ENCODE measurements around the gene CDC20.
"Not testable (repeated sequence)": the region's sequence is repeated elsewhere in the genome, so short reads cannot be mapped to it uniquely, and the experiment has no call there.

CDC20 gene

DNA sequence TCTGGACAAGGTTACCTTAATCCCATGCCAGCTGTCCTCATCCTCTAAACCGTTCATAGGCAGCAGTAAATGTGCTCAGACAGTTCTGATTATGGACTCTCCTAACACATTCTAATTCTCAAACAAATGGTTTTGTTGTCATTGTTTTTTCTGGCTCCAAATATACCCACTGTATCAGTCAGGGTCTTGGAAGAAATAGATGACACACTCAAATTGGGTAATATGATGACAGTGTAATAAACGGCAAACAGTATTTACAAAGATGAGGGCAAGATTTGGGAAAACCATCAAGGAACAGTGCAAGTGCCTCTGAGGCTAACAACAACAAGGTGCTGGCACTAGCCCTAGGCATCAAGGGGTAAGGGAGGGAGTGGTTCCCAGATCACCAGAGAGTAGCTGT lies 4.3 kb upstream of the CDC20 start:
- in situ Hi-C loops (cut with MboI; ENCODE audit: low sequenced_read_pairs): no loop called here

- in situ Hi-C loops (cut with MboI; ENCODE audit: low sequenced_read_pairs): no loop called here
Measured at GRCh38 chr1:43354936-43355335, 3.8 kb upstream of the CDC20 start.

- in situ Hi-C loops (cut with MboI; ENCODE audit: low sequenced_read_pairs): no loop called here
Measured at GRCh38 chr1:43357251-43357650, 1.5 kb upstream of the CDC20 start.

DNA sequence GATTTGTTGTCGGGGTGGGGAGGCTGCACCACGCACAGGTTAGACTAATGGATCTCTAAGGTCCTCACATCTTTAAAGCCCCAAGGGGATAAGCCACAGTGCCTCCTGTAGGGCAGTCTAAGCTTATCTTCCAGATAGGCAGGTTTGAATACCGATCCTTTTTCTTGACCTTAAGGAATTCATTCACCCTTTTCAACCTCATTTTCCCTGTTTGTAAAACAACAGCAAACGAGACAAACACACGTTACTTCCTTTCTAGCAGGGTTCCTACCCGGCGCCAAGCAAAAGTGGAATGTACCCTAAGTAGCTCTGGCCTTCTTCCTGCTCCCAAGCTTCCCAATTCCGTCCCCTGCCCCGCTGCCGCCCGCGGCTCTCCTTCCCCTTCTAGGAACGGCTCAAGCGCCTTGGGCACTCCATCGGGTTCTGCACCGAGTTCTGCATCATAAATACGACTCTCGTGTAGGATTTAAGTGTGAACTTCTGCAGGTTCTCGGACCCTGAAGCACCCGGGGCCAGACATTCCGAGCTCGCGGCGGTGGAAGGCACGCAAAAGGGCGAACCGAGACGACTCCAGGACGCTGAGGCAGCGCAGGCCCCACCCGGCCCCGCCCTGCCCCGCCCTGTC lies 548 bp upstream of the CDC20 start:
- in situ Hi-C loops (cut with MboI; ENCODE audit: low sequenced_read_pairs): no loop called here

GRCh38 chr1:43359696-43360095 lies 915 bp downstream of the CDC20 start:
- in situ Hi-C loops (cut with MboI; ENCODE audit: low sequenced_read_pairs): no loop called here

DNA sequence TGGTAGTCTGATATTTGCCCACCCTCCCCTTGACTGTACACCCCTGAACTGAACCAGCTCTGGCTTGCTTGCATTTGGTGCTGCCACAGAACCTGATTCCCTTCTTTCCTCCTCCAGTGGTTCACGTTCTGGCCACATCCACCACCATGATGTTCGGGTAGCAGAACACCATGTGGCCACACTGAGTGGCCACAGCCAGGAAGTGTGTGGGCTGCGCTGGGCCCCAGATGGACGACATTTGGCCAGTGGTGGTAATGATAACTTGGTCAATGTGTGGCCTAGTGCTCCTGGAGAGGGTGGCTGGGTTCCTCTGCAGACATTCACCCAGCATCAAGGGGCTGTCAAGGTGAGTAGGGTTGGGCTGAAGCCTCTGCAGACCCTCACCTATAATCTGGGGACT lies 1.8 kb downstream of the CDC20 start:
- in situ Hi-C loops (cut with MboI; ENCODE audit: low sequenced_read_pairs): no loop called here

DNA sequence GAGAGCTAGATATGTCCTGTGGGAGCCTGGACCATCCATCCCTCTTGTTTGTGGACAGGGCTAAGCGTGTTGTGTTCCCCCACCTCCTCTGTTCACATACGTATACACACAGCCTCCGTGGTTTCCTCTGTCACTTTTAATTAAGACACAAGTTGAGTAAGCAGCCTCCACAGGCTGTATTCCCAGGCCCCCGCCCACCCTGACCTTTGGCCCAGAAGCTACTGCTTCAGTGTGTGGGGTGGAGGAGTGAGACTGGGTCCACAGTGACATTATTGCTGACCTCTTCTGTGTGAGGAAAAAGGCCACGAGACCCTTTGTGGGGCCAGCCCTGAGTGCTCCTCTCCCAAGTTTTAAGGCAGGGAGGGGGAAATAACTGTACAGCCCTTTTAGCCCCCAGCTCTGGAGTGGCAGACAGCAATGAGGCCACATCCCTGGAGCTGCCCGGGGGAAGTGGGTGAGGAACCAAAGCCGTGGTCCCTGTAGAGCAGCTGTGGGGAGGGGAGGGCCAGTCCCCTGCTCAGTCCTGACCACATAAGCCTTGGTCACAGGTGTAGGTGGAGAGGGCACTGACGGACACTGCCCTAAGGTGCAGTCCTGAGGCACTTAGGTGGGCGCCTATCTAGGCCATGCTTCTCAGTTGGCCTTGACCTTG lies 4.6 kb downstream of the CDC20 start:
- in situ Hi-C loops (cut with MboI; ENCODE audit: low sequenced_read_pairs): no loop called here

DNA sequence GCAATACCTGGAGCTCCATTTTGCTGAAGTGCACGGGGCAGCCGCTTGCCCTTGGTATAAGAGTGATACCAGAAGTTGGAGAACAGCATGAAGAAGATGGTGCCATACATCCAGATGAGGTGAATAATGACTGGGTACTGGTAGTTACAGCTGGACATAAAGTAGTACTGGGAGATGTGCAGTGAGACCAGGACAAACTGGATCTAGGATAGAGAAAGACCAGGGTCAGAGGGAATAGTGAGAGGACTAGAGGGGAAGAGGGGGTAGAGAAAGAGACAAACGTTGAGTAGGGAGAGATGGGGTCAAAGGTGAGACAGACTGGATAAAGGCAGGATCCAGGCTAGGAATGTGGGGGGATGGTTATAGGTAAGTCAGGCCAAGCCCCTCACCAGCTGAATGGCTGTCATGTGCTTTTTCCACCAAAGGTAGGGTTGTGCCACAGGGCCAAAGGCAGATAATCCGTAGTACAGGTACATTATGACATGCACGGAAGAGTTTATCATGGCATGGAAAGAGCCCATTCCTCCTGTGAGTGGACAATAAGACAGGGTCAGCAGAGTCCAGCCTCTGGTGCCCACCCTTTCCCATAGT lies 5.2 kb downstream of the CDC20 start:
- in situ Hi-C loops (cut with MboI; ENCODE audit: low sequenced_read_pairs): no loop called here

- in situ Hi-C loops (cut with MboI; ENCODE audit: low sequenced_read_pairs): no loop called here
Measured at GRCh38 chr1:43365678-43366077, 6.9 kb downstream of the CDC20 start.

- in situ Hi-C loops (cut with MboI; ENCODE audit: low sequenced_read_pairs): no loop called here
Measured at GRCh38 chr1:43366179-43366578, 7.4 kb downstream of the CDC20 start.

- in situ Hi-C loops (cut with MboI; ENCODE audit: low sequenced_read_pairs): no loop called here
Measured at GRCh38 chr1:43366601-43367025, 7.8 kb downstream of the CDC20 start.

DNA sequence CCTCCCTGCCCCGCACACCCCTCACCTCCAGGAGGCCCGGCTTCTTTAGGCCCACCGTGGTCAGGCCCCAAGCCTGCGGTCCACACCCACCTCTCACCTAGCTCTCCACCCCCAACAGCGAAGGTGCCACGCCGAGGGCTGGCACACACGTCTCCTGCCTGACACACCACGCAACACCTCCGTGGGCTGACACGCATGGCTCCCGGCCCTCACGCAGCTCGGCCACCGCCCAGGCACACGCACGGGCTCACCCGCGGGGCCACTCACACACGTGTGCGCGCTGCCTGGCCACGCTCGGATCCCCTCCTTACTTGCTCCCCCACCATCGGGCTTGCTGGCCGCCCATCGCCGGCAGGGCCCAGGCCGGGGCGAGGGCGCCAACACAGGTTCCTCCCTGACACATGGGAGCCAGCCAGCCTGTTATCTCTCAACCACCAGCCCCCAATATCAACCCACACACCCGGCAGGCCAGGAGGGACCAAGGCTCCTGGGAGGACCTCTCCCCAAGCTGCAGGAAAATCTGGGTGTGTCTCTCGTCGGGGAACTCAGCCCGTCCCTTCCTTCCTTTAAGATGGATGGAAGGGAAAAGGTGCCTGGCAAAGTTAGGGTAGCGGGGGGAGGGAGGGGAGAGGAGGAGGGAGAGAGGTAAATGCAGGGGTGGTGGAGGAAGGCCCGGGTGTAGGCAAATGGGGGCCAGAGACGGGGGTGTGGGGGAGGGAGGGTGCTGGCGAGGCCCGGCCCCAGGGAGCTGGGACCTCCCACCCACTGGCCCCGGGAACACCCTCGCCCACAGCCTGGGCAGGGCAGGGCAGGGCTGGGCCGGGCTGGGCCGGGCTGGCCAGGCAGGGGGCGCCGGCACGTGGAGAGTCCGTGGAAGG lies 8.5 kb downstream of the CDC20 start:
- in situ Hi-C loops (cut with MboI; ENCODE audit: low sequenced_read_pairs): no loop called here

DNA sequence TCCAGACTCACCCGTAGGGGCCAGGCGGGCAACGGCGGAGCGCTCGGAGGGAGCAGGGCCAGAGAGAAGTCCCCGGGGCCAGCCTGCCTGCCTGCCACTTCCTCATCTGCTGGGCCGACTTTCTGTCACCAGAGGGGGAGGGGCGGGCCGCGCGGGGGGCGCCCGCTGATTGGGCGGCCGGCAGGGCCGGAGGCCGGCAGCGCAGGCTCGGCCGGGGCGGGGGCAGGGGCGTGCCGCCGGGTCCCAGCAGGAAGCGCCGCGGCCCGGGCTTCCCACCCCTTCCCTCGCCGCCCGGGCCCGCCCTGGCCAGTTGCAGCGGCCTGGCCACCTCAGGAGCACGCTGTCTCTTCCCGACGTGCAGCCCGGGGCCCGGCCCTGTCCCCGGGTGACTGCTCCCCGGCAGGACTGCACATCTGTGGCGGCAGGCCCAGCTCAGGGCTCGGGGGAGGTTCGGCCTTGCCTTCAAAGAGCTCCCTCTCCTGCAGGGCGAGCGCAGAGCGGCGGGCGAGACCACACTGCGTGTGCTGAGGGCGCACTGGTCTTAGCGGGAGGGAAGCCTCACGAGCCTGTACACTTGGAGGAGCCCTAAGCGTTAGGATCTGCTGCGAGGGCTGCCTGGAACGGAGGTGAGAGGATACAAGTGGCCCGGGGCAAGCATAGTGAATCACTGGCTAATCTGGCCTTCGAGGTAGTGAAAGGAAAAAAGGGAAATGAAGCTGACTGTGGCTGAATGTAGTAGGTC lies 9.3 kb downstream of the CDC20 start, which contains the start of gene ELOVL1:
ELOVL1 (minus strand) TSS at position 108 of the 742 bp plus-strand sequence. CDS start 2,402 bp downstream, outside the sequence.
- in situ Hi-C loops (cut with MboI; ENCODE audit: low sequenced_read_pairs): no loop called here

DNA sequence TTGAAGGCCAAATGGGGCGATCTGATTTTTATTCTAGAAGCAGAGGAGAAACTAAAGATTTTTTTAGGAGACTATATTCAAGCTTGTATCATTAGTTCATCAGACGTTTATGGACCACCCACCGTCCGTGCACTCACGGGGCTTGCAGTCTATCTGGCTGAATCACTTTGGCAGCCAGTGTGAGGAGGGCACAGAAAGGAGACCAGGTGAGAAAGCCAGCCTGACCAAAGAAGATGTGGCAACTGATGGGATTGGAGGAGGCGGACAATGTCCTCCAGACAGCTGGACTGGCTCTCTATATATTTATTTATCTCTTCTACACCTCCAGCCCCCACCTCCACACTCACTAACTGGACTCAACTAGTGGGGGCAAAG lies 9.9 kb downstream of the CDC20 start:
- in situ Hi-C loops (cut with MboI; ENCODE audit: low sequenced_read_pairs): no loop called here

- in situ Hi-C loops (cut with MboI; ENCODE audit: low sequenced_read_pairs): not testable (repeated sequence)
Measured at GRCh38 chr1:43369779-43370178, 11.0 kb downstream of the CDC20 start.

GRCh38 chr1:43370564-43370963 lies 11.8 kb downstream of the CDC20 start:
- in situ Hi-C loops (cut with MboI; ENCODE audit: low sequenced_read_pairs): no loop called here

GRCh38 chr1:43372172-43372571 lies 13.4 kb downstream of the CDC20 start:
- in situ Hi-C loops (cut with MboI; ENCODE audit: low sequenced_read_pairs): no loop called here

- in situ Hi-C loops (cut with MboI; ENCODE audit: low sequenced_read_pairs): no loop called here
Measured at GRCh38 chr1:43373066-43373940, 14.5 kb downstream of the CDC20 start.

DNA sequence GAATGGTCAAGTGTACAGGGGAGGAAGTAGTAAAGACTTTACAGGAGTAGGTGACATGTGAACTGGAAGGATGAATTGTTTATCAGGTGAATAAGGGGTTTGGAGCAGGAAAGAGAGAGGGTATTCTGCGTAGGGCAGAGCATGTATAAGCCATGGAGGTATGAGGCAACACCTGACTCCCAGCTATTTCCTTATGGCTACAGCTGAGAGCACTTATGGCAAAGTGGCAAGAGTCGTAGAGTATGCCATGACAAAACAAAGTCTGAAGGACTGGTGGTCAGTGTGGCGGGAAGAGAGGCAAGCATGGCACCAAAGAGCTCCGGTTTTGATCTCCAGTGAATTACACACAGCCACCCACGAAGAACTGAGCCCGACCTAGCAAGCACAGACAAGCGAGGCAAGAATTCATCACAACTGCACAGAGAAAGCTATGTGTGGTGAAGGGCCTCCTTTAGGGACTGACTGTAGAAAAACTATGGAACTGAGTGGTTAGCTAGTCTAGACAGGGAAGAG lies 18.0 kb downstream of the CDC20 start:
- in situ Hi-C loops (cut with MboI; ENCODE audit: low sequenced_read_pairs): no loop called here

- in situ Hi-C loops (cut with MboI; ENCODE audit: low sequenced_read_pairs): no loop called here
Measured at GRCh38 chr1:43377831-43378230, 19.1 kb downstream of the CDC20 start.
